IPS-NIHi7 (cell line): ENCODE measurements around the gene SPINT1.
A peak's percentile ranks its signal among the peaks of the same experiment; 100 is the strongest.
"Not testable (repeated sequence)": the region's sequence is repeated elsewhere in the genome, so short reads cannot be mapped to it uniquely, and the experiment has no call there.

ENCODE experiments used
- DNase-seq: peaks from one replicate; pipeline ENCODE4 v3.0.0; 2012; ENCODE audit warnings: mixed read lengths; ENCODE audit errors: extremely low spot score

SPINT1 gene

GRCh38 chr15:40858706-40859105 is 14.9 kb downstream of the SPINT1 start:
- no peak for DNase-seq

- DNase-seq, result peak; percentile 93
Observed at GRCh38 chr15:40859206-40859851, 15.5 kb downstream of the SPINT1 start.

- DNase-seq, result not testable (repeated sequence)
Observed at GRCh38 chr15:40861147-40861546, 17.3 kb downstream of the SPINT1 start.

GRCh38 chr15:40863660-40864270 is 19.9 kb downstream of the SPINT1 start:
- no peak for DNase-seq

GRCh38 chr15:40867199-40867598 is 23.4 kb downstream of the SPINT1 start:
- no peak for DNase-seq

- DNase-seq, result no peak
Observed at GRCh38 chr15:40869686-40870085, 25.8 kb downstream of the SPINT1 start.

GRCh38 chr15:40870716-40871115 is 26.9 kb downstream of the SPINT1 start:
- no peak for DNase-seq

- DNase-seq, result peak; percentile 77
Observed at GRCh38 chr15:40871749-40872617, 28.1 kb downstream of the SPINT1 start.

GRCh38 chr15:40872791-40873693 is 29.2 kb downstream of the SPINT1 start:
- no peak for DNase-seq

- DNase-seq, result peak; percentile 77
Observed at GRCh38 chr15:40873694-40874561, 30.1 kb downstream of the SPINT1 start, which contains the start of gene RHOV. RHOV (minus strand) TSS chr15:40874234; CDS start chr15:40874139, 95 bp downstream.

GRCh38 chr15:40875991-40876730 is 32.3 kb downstream of the SPINT1 start:
- DNase-seq, result peak; percentile 4

GRCh38 chr15:40877694-40878093 is 33.8 kb downstream of the SPINT1 start:
- DNase-seq, result no peak

GRCh38 chr15:40878785-40879184 is 34.9 kb downstream of the SPINT1 start:
- peak; percentile 68 for DNase-seq

- DNase-seq, result no peak
Observed at GRCh38 chr15:40879609-40880008, 35.8 kb downstream of the SPINT1 start.

GRCh38 chr15:40881351-40881750 is 37.5 kb downstream of the SPINT1 start:
- no peak for DNase-seq

- no peak for DNase-seq
Observed at GRCh38 chr15:40886586-40886985, 42.7 kb downstream of the SPINT1 start.

GRCh38 chr15:40889112-40889511 is 45.3 kb downstream of the SPINT1 start:
- no peak for DNase-seq

GRCh38 chr15:40891138-40891537 is 47.3 kb downstream of the SPINT1 start:
- no peak for DNase-seq

GRCh38 chr15:40891810-40892446 is 48.1 kb downstream of the SPINT1 start:
- no peak for DNase-seq
